ENCODE data around the gene PRM1. TPM values are rescaled to one million over a fixed set of nuclear protein-coding genes. Genes with fewer than 3 reads are reported as not detected.

Gene PRM1
- total and polyA plus RNA-seq, 2 of the 4 experiments (the other 2 are of a cell fraction), result not detected

DNA sequence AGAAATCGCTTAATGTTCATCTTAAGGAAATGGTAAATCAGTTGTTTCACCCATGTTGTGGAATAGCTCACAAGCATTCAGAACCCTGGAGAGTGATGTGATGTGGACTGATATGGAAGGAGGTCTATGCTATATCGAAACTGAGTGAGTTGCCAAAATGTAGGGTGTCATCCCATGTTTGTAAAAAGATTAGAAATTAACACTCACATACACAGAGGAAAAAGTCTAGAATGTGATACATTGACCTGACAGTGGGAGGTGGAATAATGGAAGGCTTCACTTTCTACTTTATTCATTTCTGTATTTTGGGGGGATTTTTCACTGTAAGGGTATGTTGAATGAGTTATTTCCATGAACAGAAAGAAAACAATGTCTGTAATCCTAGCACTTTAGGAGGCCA, 4.7 kb upstream of the PRM1 start:
- no peak overlapping the region for H4K5ac ChIP-seq (ENCODE audit: low read depth, low read length)
- no peak overlapping the region for H2BK20ac ChIP-seq (ENCODE audit: low read depth, low read length)
- no peak overlapping the region for H3K14ac ChIP-seq (replicated peaks; ENCODE audit: low read depth, low read length)
- ChIA-PET CTCF (no interaction called here), POLR2A (ENCODE audit: unreplicated experiment) (no interaction called here)
- no TSS peak for BruUV-seq (replicated peaks)
- H4K20me1 ChIP-seq (ENCODE audit: insufficient read depth, low read length), result no peaks in the 10 kb centered on the region
- TF ChIP-seq SMC3 (IDR thresholded peaks at IDR 0.05; ENCODE audit: low read depth, low read length) (no peak), CTCF (conservative IDR thresholded peaks at IDR 0.05; ENCODE audit: low read depth, low read length) (no peak), POLR2A (IDR thresholded peaks at IDR 0.05; ENCODE audit: low read depth, low read length) (no peak), RCOR1 (IDR thresholded peaks at IDR 0.05; ENCODE audit: insufficient replicate concordance, low read length) (no peak)
- WGBS, 2 experiments (ENCODE audit: extremely low coverage in 2 of 2, insufficient read length in 1 of 2), result 71% methylated on average over 1 of the region's 2 CpGs; no CpG with 5 or more reads in 1 of the 2 experiments
- H3K18ac ChIP-seq (ENCODE audit: low read depth, low read length), result no peak overlapping the region
- no peak overlapping the region for H4K91ac ChIP-seq (ENCODE audit: insufficient read depth, low read depth, low read length)
- H3K36me3 ChIP-seq (ENCODE audit: control insufficient read depth, insufficient read depth, low read length), result no peaks in the 10 kb centered on the region
- peaks cover 15% of the 10 kb centered on the region for H3K27me3 ChIP-seq (ENCODE audit: control insufficient read depth, insufficient read depth, low read length)
- no peak overlapping the region for H2BK120ac ChIP-seq (ENCODE audit: low read depth, low read length)
- no peak overlapping the region for H3K27ac ChIP-seq (ENCODE audit: insufficient read depth, low read length)
- H3K9me3 ChIP-seq (ENCODE audit: control insufficient read depth, insufficient read depth, low read length), result no peaks in the 10 kb centered on the region
- no peak overlapping the region for H2BK15ac ChIP-seq (ENCODE audit: low read depth, low read length)
- no peak for ATAC-seq (ENCODE audit: low read depth)
- no peak overlapping the region for H2AFZ ChIP-seq (replicated peaks; ENCODE audit: low read length, poor library complexity)
- dilution Hi-C loops (cut with HindIII; ENCODE audit: low sequenced_read_pairs, unreplicated experiment) (no loop called here), in situ Hi-C loops (cut with MboI; ENCODE audit: low sequenced_read_pairs) (no loop called here), intact Hi-C loops (cut with micrococcal nuclease) (no loop called here)
- H3K9ac ChIP-seq (ENCODE audit: low read depth, low read length), result no peak overlapping the region
- no peaks in the 10 kb centered on the region for H3K9me1 ChIP-seq (ENCODE audit: insufficient read depth, low read length)
- no peak overlapping the region for H2BK5ac ChIP-seq (ENCODE audit: low read depth, low read length, poor library complexity, severe bottlenecking)
- DNase-seq, result no peak
- no peak overlapping the region for H4K8ac ChIP-seq (ENCODE audit: low read depth in 2 of 2, low read length in 2 of 2)
- H2AK9ac ChIP-seq (replicated peaks; ENCODE audit: low read depth, low read length, poor library complexity), result no peak overlapping the region
- no peak overlapping the region for H3K23ac ChIP-seq (ENCODE audit: low read depth, low read length)
- H3K56ac ChIP-seq (ENCODE audit: extremely low read depth, insufficient read depth, low read length), result no peak overlapping the region
- H3K4me3 ChIP-seq (ENCODE audit: insufficient read depth, low read depth, low read length), result no peak overlapping the region
- no peaks in the 10 kb centered on the region for H3K79me1 ChIP-seq (ENCODE audit: low read depth in 1 of 2, low read length in 2 of 2)
- no peak overlapping the region for H2AK5ac ChIP-seq (ENCODE audit: low read depth, low read length)
- no peak overlapping the region for H3K4ac ChIP-seq (ENCODE audit: low read depth, low read length)
- H3K4me1 ChIP-seq (ENCODE audit: control insufficient read depth, insufficient read depth, low read length), result no peaks in the 10 kb centered on the region
- no peak overlapping the region for H3K4me2 ChIP-seq (ENCODE audit: low read depth, low read length)
